IMR-90 (cell line): ENCODE results near the gene AMBP. TPM values are rescaled to one million over a fixed set of nuclear protein-coding genes. Genes with fewer than 3 reads are reported as not detected.

Source experiments
- ATAC-seq: fragments of 200-7000 bp; cut with Tn5 transposase; 2 replicates; pipeline ENCODE4 v1.9.1; 2020; ENCODE audit warnings: low read depth, mild to moderate bottlenecking, moderate library complexity
- BruUV-seq: library from RNA; stranded (reverse); fragments of 400-500 nt; replicated peaks from 2 replicates; lab custom pipeline; 2021; lab: Mats Ljungman, UMichigan
- CTCF ChIA-PET: fragments of 300-600 bp; formaldehyde crosslinking; extraction: SDS; loops from one replicate; lab custom pipeline; 2021; ENCODE audit warnings: antibody characterized with exemption; lab: Yijun Ruan, JAX
- POLR2A ChIA-PET: fragments of 300-600 bp; sonication (Branson Sonifier 250); formaldehyde crosslinking; loops from one replicate; lab custom pipeline; 2022; ENCODE audit warnings: antibody characterized with exemption; ENCODE audit not compliant: unreplicated experiment; lab: Charles Lee
- DNase-seq: peaks from one replicate; pipeline ENCODE4 v3.0.0; 2013
- H2AFZ ChIP-seq: replicated peaks from 2 replicates; pipeline ENCODE3; 2013; ENCODE audit warnings: low read length, mild to moderate bottlenecking; ENCODE audit not compliant: poor library complexity
- H2AK5ac ChIP-seq: 2 replicates; pipeline ENCODE4 v1.6.1; 2013; ENCODE audit warnings: low read depth, low read length, inconsistent platforms
- H2AK9ac ChIP-seq: replicated peaks from 2 replicates; pipeline ENCODE3; 2013; ENCODE audit warnings: mild to moderate bottlenecking, low read depth, low read length, moderate library complexity; ENCODE audit not compliant: poor library complexity
- H2BK120ac ChIP-seq: 2 replicates; pipeline ENCODE4 v1.6.1; 2013; ENCODE audit warnings: low read depth, low read length, inconsistent platforms
- H2BK15ac ChIP-seq: 3 replicates; pipeline ENCODE4 v1.6.1; 2013; ENCODE audit warnings: low read depth, low read length, inconsistent platforms
- H2BK20ac ChIP-seq: 2 replicates; pipeline ENCODE4 v1.6.1; 2013; ENCODE audit warnings: low read depth, mild to moderate bottlenecking, inconsistent platforms, low read length, moderate library complexity
- H2BK5ac ChIP-seq: 2 replicates; pipeline ENCODE4 v1.6.1; 2013; ENCODE audit warnings: mild to moderate bottlenecking, low read depth, low read length, inconsistent platforms; ENCODE audit not compliant: poor library complexity, severe bottlenecking
- H3K14ac ChIP-seq: replicated peaks from 2 replicates; pipeline ENCODE4 v1.6.1; 2013; ENCODE audit warnings: low read depth, low read length, inconsistent platforms
- H3K18ac ChIP-seq: 2 replicates; pipeline ENCODE4 v1.6.1; 2013; ENCODE audit warnings: low read depth, low read length, control low read depth
- H3K23ac ChIP-seq: 2 replicates; pipeline ENCODE4 v1.6.1; 2013; ENCODE audit warnings: low read depth, low read length, inconsistent platforms
- H3K27ac ChIP-seq: 2 replicates; pipeline ENCODE4 v1.5.1; 2013; ENCODE audit warnings: mild to moderate bottlenecking, control low read depth, low read length; ENCODE audit not compliant: insufficient read depth
- H3K27me3 ChIP-seq: 2 replicates; pipeline ENCODE4 v1.6.1; 2013; ENCODE audit warnings: low read length; ENCODE audit not compliant: control insufficient read depth, insufficient read depth
- H3K36me3 ChIP-seq: 2 replicates; pipeline ENCODE4 v1.6.1; 2013; ENCODE audit warnings: low read length, mixed read lengths; ENCODE audit not compliant: control insufficient read depth, insufficient read depth
- H3K4ac ChIP-seq: 2 replicates; pipeline ENCODE4 v1.6.1; 2013; ENCODE audit warnings: low read depth, low read length, inconsistent platforms
- H3K4me1 ChIP-seq: 2 replicates; pipeline ENCODE4 v1.6.1; 2013; ENCODE audit warnings: low read length, mixed read lengths; ENCODE audit not compliant: control insufficient read depth, insufficient read depth
- H3K4me2 ChIP-seq: 2 replicates; pipeline ENCODE4 v1.6.1; 2013; ENCODE audit warnings: low read depth, mild to moderate bottlenecking, control low read depth, low read length, moderate library complexity
- H3K4me3 ChIP-seq: 2 replicates; pipeline ENCODE4 v1.5.1; 2013; ENCODE audit warnings: low read depth, mild to moderate bottlenecking, control low read depth, low read length, moderate library complexity; ENCODE audit not compliant: insufficient read depth
- H3K56ac ChIP-seq: 2 replicates; pipeline ENCODE4 v1.6.1; 2013; ENCODE audit warnings: low read length, inconsistent platforms; ENCODE audit not compliant: insufficient read depth; ENCODE audit errors: extremely low read depth
- H3K79me1 ChIP-seq, 2 experiments: 2 replicates each; pipeline ENCODE4 v1.6.1; 2013; ENCODE audit warnings: low read length in 2 of 2, inconsistent platforms in 1 of 2, low read depth in 1 of 2
- H3K9ac ChIP-seq: 2 replicates; pipeline ENCODE4 v1.6.1; 2013; ENCODE audit warnings: low read depth, low read length, control low read depth
- H3K9me1 ChIP-seq: 2 replicates; pipeline ENCODE4 v1.6.1; 2013; ENCODE audit warnings: low read length, inconsistent platforms; ENCODE audit not compliant: insufficient read depth
- H3K9me3 ChIP-seq: 2 replicates; pipeline ENCODE4 v1.6.1; 2013; ENCODE audit warnings: low read length; ENCODE audit not compliant: control insufficient read depth, insufficient read depth
- H4K20me1 ChIP-seq: 2 replicates; pipeline ENCODE4 v1.6.1; 2013; ENCODE audit warnings: low read length, inconsistent platforms; ENCODE audit not compliant: insufficient read depth
- H4K5ac ChIP-seq: 2 replicates; pipeline ENCODE4 v1.6.1; 2013; ENCODE audit warnings: mild to moderate bottlenecking, low read depth, low read length, control low read depth
- H4K8ac ChIP-seq, 2 experiments: 2 replicates each; pipeline ENCODE4 v1.6.1; 2013; ENCODE audit warnings: low read depth in 2 of 2, low read length in 2 of 2, control low read depth in 1 of 2, inconsistent platforms in 1 of 2
- H4K91ac ChIP-seq: 2 replicates; pipeline ENCODE4 v1.6.1; 2013; ENCODE audit warnings: low read depth, low read length, inconsistent platforms; ENCODE audit not compliant: insufficient read depth
- CEBPB ChIP-seq: IDR thresholded peaks from 2 replicates; pipeline ENCODE4 v1.6.1; 2012; ENCODE audit warnings: low read depth, low read length, improper control_type of control experiment
- FOS ChIP-seq: fragments of 150-350 bp; IDR thresholded peaks from 2 replicates; pipeline ENCODE4 v1.6.1; 2016; ENCODE audit warnings: low read depth, low read length
- MAFK ChIP-seq: IDR thresholded peaks from 2 replicates; pipeline ENCODE4 v1.6.1; 2012; ENCODE audit warnings: low read depth, low read length, improper control_type of control experiment
- MAZ ChIP-seq: IDR thresholded peaks from 2 replicates; pipeline ENCODE4 v1.6.1; 2012; ENCODE audit warnings: low read depth, mild to moderate bottlenecking, low read length, improper control_type of control experiment, moderate library complexity, borderline replicate concordance
- MXI1 ChIP-seq: IDR thresholded peaks from 2 replicates; pipeline ENCODE4 v1.6.1; 2012; ENCODE audit warnings: low read depth, mild to moderate bottlenecking, low read length, moderate library complexity, borderline replicate concordance
- RAD21 ChIP-seq: IDR thresholded peaks from 2 replicates; pipeline ENCODE4 v1.6.1; 2012; ENCODE audit warnings: low read length, improper control_type of control experiment
- SMC3 ChIP-seq: fragments of 150-350 bp; IDR thresholded peaks from 2 replicates; pipeline ENCODE4 v1.6.1; 2016; ENCODE audit warnings: low read depth, mild to moderate bottlenecking, antibody characterized with exemption, low read length, moderate library complexity
- WGBS, 2 experiments: methylation state at CpG; one replicate each; pipeline versions ENCODE4 v1.1.5 to v1.1.7; 2013; ENCODE audit warnings: missing lambda C conversion rate in 2 of 2; ENCODE audit not compliant: insufficient read length in 1 of 2; ENCODE audit errors: extremely low coverage in 2 of 2; 5-methylcytosine and 5-hydroxymethylcytosine counted together
- dilution Hi-C: fragments of 300-500 bp; cut with HindIII; formaldehyde crosslinking; loops from one replicate; pipeline ENCODE4 v1.14.3; 2018; ENCODE audit warnings: low sequenced_read_pairs; ENCODE audit not compliant: unreplicated experiment
- in situ Hi-C: fragments of 300-500 bp; cut with MboI; formaldehyde crosslinking; loops from 3 replicates; pipeline ENCODE4 v1.14.3; 2019; ENCODE audit warnings: low sequenced_read_pairs, inconsistent platforms, mixed read lengths
- intact Hi-C: fragments of 100-400 bp; cut with micrococcal nuclease; formaldehyde crosslinking; loops from 2 replicates; pipeline ENCODE4 v1.10.0; 2022
- polyA plus RNA-seq, 3 experiments: library from polyadenylated mRNA; depleted of rRNA; stranded (reverse); fragments of >200 nt; gene quantifications; 2 replicates each; pipeline ENCODE4 v1.2.3, GENCODE V29; 2012; ENCODE audit warnings: low replicate concordance in 1 of 3
- total RNA-seq: library from RNA; depleted of rRNA; stranded (reverse); fragments of >200 nt; gene quantifications from 2 replicates; pipeline ENCODE4 v1.2.3, GENCODE V29; 2012
- TF ChIP-seq, protein P1 (sequence below): fragments of 150-350 bp; IDR thresholded peaks from 2 replicates; pipeline ENCODE4 v1.6.1; 2017; ENCODE audit warnings: mild to moderate bottlenecking, antibody characterized with exemption, low read length, low read depth

The AMBP gene
- total and polyA plus RNA-seq, 2 of the 4 experiments (the other 2 are of a cell fraction), result not detected

DNA sequence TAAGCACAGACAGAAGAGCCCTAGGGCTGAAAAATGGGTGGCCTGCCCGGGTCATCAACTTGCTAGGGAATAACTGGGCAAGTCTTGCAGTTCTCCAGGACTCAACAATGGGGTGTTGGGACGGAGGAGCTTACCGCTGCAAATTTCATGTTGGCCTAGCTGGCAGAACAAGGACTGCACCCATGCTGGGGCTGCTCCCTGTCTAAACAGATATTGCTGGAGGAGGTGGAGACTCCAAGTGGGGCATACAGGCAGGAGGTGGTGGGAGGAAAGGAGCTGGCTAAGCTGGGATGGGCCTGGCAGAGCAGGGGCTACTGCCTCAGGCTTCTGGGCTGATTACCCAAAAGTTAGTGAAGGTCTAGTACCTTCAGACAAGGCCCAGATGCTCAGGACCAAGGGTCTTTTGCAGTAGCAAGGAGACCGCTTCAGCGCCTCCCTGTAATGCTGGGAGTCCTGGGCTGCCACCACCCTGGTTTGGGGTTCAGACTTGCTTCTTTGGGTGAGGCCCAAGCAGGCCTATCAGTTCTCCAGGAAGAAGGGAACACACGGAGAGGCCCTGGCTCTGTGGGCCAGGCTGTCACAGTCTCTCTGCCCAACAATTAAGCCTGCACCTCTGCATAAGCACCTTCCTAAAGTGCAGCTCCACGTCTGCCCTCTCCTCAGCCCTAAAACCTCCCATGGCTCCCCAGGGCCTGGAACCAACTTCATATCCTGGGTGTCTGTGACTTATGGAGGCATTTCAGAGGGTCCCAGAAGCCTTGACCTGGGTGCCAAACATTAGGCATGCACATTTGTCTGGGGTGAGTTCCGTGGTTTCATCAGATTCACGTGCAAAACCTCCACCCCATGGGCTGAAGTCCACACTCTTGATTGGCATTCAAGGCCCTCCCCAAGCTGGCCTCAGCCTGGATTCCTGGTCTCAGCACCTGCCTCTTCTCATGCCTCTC, 45.2 kb upstream of the AMBP start:
- Histone ChIP-seq H4K5ac (no peak overlapping the region), H2AK9ac (no peak overlapping the region), H2BK20ac (no peak overlapping the region), H3K23ac (no peak overlapping the region), H3K4ac (no peak overlapping the region), H2BK15ac (no peak overlapping the region), H3K36me3 (no peaks in the 10 kb centered on the region), H4K91ac (no peak overlapping the region), H3K27ac (no peak overlapping the region), H3K79me1 (no peaks in the 10 kb centered on the region), H2BK5ac (no peak overlapping the region), H2BK120ac (no peak overlapping the region), H3K9me1 (no peaks in the 10 kb centered on the region), H3K56ac (no peak overlapping the region), H3K4me2 (no peak overlapping the region), H2AFZ (no peak overlapping the region), H3K9me3 (peaks cover 12% of the 10 kb centered on the region), H3K18ac (no peak overlapping the region), H3K9ac (no peak overlapping the region), H3K4me3 (no peak overlapping the region), H4K8ac (no peak overlapping the region), H4K20me1 (no peaks in the 10 kb centered on the region), H3K4me1 (no peaks in the 10 kb centered on the region), H3K14ac (no peak overlapping the region), H3K27me3 (peaks cover 71% of the 10 kb centered on the region), H2AK5ac (no peak overlapping the region)
- ATAC-seq, result no peak
- TF ChIP-seq RAD21, result no peak
- no peak for TF ChIP-seq MAZ
- TF ChIP-seq MXI1, result no peak
- TF ChIP-seq MAFK, result no peak
- TF ChIP-seq CEBPB, result no peak
- TF ChIP-seq FOS, result no peak
- TF ChIP-seq SMC3, result no peak
- TF ChIP-seq, protein P1, sequence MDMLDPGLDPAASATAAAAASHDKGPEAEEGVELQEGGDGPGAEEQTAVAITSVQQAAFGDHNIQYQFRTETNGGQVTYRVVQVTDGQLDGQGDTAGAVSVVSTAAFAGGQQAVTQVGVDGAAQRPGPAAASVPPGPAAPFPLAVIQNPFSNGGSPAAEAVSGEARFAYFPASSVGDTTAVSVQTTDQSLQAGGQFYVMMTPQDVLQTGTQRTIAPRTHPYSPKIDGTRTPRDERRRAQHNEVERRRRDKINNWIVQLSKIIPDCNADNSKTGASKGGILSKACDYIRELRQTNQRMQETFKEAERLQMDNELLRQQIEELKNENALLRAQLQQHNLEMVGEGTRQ, result no peak
- CTCF ChIA-PET, result no interaction called here
- 72% methylated on average over 4 of the region's 9 CpGs; no CpG with 5 or more reads in 1 of the 2 experiments for WGBS, 2 experiments
- in situ Hi-C loops, result no loop called here
- intact Hi-C loops, result no loop called here
- no peak for DNase-seq
- POLR2A ChIA-PET, result no interaction called here
- dilution Hi-C loops, result no loop called here
- no TSS peak for BruUV-seq
